ENCODE data around the gene RPS17. TPM values are rescaled to one million over a fixed set of nuclear protein-coding genes. Genes with fewer than 3 reads are reported as not detected.

The RPS17 gene
- total and polyA plus RNA-seq, 5 donors from 2014 or later: 1,155 to 1,792 (median 1,597) TPM

- no peaks in the 10 kb centered on the region for H3K36me3 Mint-ChIP-seq
- Histone ChIP-seq H3K9me3 (ENCODE audit: control insufficient read depth in 2 of 2, low read length in 2 of 2) (no peaks in the 10 kb centered on the region), H3K27ac (ENCODE audit: insufficient read depth, low read length, poor library complexity, severe bottlenecking) (no peak overlapping the region), H3K27me3 (ENCODE audit: control insufficient read depth, insufficient read depth, low read length) (peaks cover 3% of the 10 kb centered on the region), H3K4me3 (ENCODE audit: low read depth, low read length) (no peak overlapping the region), H3K36me3 (ENCODE audit: control insufficient read depth, insufficient read depth, low read length) (no peaks in the 10 kb centered on the region), H3K4me1 (ENCODE audit: control insufficient read depth, insufficient read depth, low read length, poor library complexity, severe bottlenecking) (peaks cover 8% of the 10 kb centered on the region)
- H3K4me3 Mint-ChIP-seq: peak overlapping the region in 1 of 4 donors; percentile 28
- ATAC-seq (ENCODE audit: low read depth in 2 of 2) (no peak), DNase-seq (no peak)
- H3K27me3 Mint-ChIP-seq: peaks cover 14% of the 10 kb centered on the region
- no peak overlapping the region for H3K27ac Mint-ChIP-seq
- H3K4me1 Mint-ChIP-seq: peaks cover 0 to 13% (median 3%) of the 10 kb centered on the region in 4 donors
- no peaks in the 10 kb centered on the region for H3K9me3 Mint-ChIP-seq
Observed at GRCh38 chr15:82545478-82545877, 5.2 kb upstream of the RPS17 start.

- Mint-ChIP-seq H3K9me3 (no peaks in the 10 kb centered on the region), H3K27ac (no peak overlapping the region), H3K27me3 (peaks cover 9% of the 10 kb centered on the region), H3K4me1 (peaks cover 0 to 13% (median 4%) of the 10 kb centered on the region in 4 donors), H3K4me3 (peak overlapping the region in 1 of 4 donors; percentile 28), H3K36me3 (no peaks in the 10 kb centered on the region)
- DNase-seq (no peak), ATAC-seq (ENCODE audit: low read depth in 2 of 2) (no peak)
- H3K9me3 ChIP-seq (ENCODE audit: control insufficient read depth in 2 of 2, low read length in 2 of 2): no peaks in the 10 kb centered on the region
- no peaks in the 10 kb centered on the region for H3K27me3 ChIP-seq (ENCODE audit: control insufficient read depth, insufficient read depth, low read length)
- H3K36me3 ChIP-seq (ENCODE audit: control insufficient read depth, insufficient read depth, low read length): no peaks in the 10 kb centered on the region
- H3K4me1 ChIP-seq (ENCODE audit: control insufficient read depth, insufficient read depth, low read length, poor library complexity, severe bottlenecking): peaks cover 8% of the 10 kb centered on the region
- H3K27ac ChIP-seq (ENCODE audit: insufficient read depth, low read length, poor library complexity, severe bottlenecking): no peak overlapping the region
- no peak overlapping the region for H3K4me3 ChIP-seq (ENCODE audit: low read depth, low read length)
Observed at GRCh38 chr15:82545002-82545401, 4.7 kb upstream of the RPS17 start.

GRCh38 chr15:82544431-82544830 is 4.2 kb upstream of the RPS17 start:
- no peaks in the 10 kb centered on the region for H3K9me3 Mint-ChIP-seq
- H3K36me3 Mint-ChIP-seq: no peaks in the 10 kb centered on the region
- peak overlapping the region in 1 of 4 donors; percentile 28 for H3K4me3 Mint-ChIP-seq
- peaks cover 0 to 17% (median 4%) of the 10 kb centered on the region in 4 donors for H3K4me1 Mint-ChIP-seq
- no peak for DNase-seq
- H3K27ac ChIP-seq (ENCODE audit: insufficient read depth, low read length, poor library complexity, severe bottlenecking): no peak overlapping the region
- no peak overlapping the region for H3K27ac Mint-ChIP-seq
- H3K36me3 ChIP-seq (ENCODE audit: control insufficient read depth, insufficient read depth, low read length): no peaks in the 10 kb centered on the region
- H3K9me3 ChIP-seq (ENCODE audit: control insufficient read depth in 2 of 2, low read length in 2 of 2): no peaks in the 10 kb centered on the region
- no peak overlapping the region for H3K4me3 ChIP-seq (ENCODE audit: low read depth, low read length)
- H3K4me1 ChIP-seq (ENCODE audit: control insufficient read depth, insufficient read depth, low read length, poor library complexity, severe bottlenecking): peaks cover 13% of the 10 kb centered on the region
- ATAC-seq (ENCODE audit: low read depth in 2 of 2): no peak
- H3K27me3 ChIP-seq (ENCODE audit: control insufficient read depth, insufficient read depth, low read length): no peaks in the 10 kb centered on the region
- H3K27me3 Mint-ChIP-seq: peaks cover 9% of the 10 kb centered on the region

- Mint-ChIP-seq H3K27ac (no peak overlapping the region), H3K36me3 (peaks cover 7% of the 10 kb centered on the region), H3K4me3 (peak overlapping the region in 2 of 4 donors; percentile 63 to 100), H3K9me3 (no peaks in the 10 kb centered on the region), H3K27me3 (peaks cover 9% of the 10 kb centered on the region), H3K4me1 (peaks cover 0 to 30% (median 12%) of the 10 kb centered on the region in 4 donors)
- no peak overlapping the region for H3K27ac ChIP-seq (ENCODE audit: insufficient read depth, low read length, poor library complexity, severe bottlenecking)
- peaks cover 25% of the 10 kb centered on the region for H3K4me1 ChIP-seq (ENCODE audit: control insufficient read depth, insufficient read depth, low read length, poor library complexity, severe bottlenecking)
- no peaks in the 10 kb centered on the region for H3K9me3 ChIP-seq (ENCODE audit: control insufficient read depth in 2 of 2, low read length in 2 of 2)
- H3K27me3 ChIP-seq (ENCODE audit: control insufficient read depth, insufficient read depth, low read length): no peaks in the 10 kb centered on the region
- DNase-seq (peak in 1 of 3 donors; percentile 30), ATAC-seq (ENCODE audit: low read depth in 2 of 2) (no peak)
- peaks cover 8% of the 10 kb centered on the region for H3K36me3 ChIP-seq (ENCODE audit: control insufficient read depth, insufficient read depth, low read length)
- no peak overlapping the region for H3K4me3 ChIP-seq (ENCODE audit: low read depth, low read length)
Observed at GRCh38 chr15:82543160-82543559, 2.9 kb upstream of the RPS17 start.

- Mint-ChIP-seq H3K27ac (peak overlapping the region; percentile 92 to 99 (median 96)), H3K36me3 (peaks cover 27% of the 10 kb centered on the region), H3K4me1 (peaks cover 0 to 44% (median 15%) of the 10 kb centered on the region in 4 donors), H3K27me3 (peaks cover 9% of the 10 kb centered on the region), H3K9me3 (no peaks in the 10 kb centered on the region), H3K4me3 (peak overlapping the region; percentile 96 to 100 (median 98))
- DNase-seq (no peak), ATAC-seq (ENCODE audit: low read depth in 2 of 2) (no peak)
- Histone ChIP-seq H3K4me3 (ENCODE audit: low read depth, low read length) (peak overlapping the region; percentile 98), H3K27ac (ENCODE audit: insufficient read depth, low read length, poor library complexity, severe bottlenecking) (peak overlapping the region; percentile 86), H3K9me3 (ENCODE audit: control insufficient read depth in 2 of 2, low read length in 2 of 2) (no peaks in the 10 kb centered on the region), H3K4me1 (ENCODE audit: control insufficient read depth, insufficient read depth, low read length, poor library complexity, severe bottlenecking) (peaks cover 26% of the 10 kb centered on the region), H3K27me3 (ENCODE audit: control insufficient read depth, insufficient read depth, low read length) (no peaks in the 10 kb centered on the region), H3K36me3 (ENCODE audit: control insufficient read depth, insufficient read depth, low read length) (peaks cover 30% of the 10 kb centered on the region)
Observed at GRCh38 chr15:82540984-82541431, 751 bp upstream of the RPS17 start.

- H3K27me3 ChIP-seq (ENCODE audit: control insufficient read depth, insufficient read depth, low read length): no peaks in the 10 kb centered on the region
- peak overlapping the region; percentile 77 for H3K27ac ChIP-seq (ENCODE audit: insufficient read depth, low read length, poor library complexity, severe bottlenecking)
- ATAC-seq (ENCODE audit: low read depth in 2 of 2) (peak in 1 of 2 donors; percentile 0), DNase-seq (peak in 1 of 3 donors; percentile 59)
- H3K4me3 ChIP-seq (ENCODE audit: low read depth, low read length): peak overlapping the region; percentile 87
- Mint-ChIP-seq H3K27ac (peak overlapping the region; percentile 93 to 96 (median 96)), H3K4me1 (peaks cover 0 to 44% (median 15%) of the 10 kb centered on the region in 4 donors), H3K27me3 (peaks cover 9% of the 10 kb centered on the region), H3K4me3 (peak overlapping the region; percentile 96 to 100 (median 98)), H3K36me3 (peaks cover 32% of the 10 kb centered on the region), H3K9me3 (no peaks in the 10 kb centered on the region)
- peaks cover 38% of the 10 kb centered on the region for H3K36me3 ChIP-seq (ENCODE audit: control insufficient read depth, insufficient read depth, low read length)
- H3K4me1 ChIP-seq (ENCODE audit: control insufficient read depth, insufficient read depth, low read length, poor library complexity, severe bottlenecking): peaks cover 26% of the 10 kb centered on the region
- H3K9me3 ChIP-seq (ENCODE audit: control insufficient read depth in 2 of 2, low read length in 2 of 2): no peaks in the 10 kb centered on the region
Observed at GRCh38 chr15:82539691-82540054, 584 bp downstream of the RPS17 start.

- ATAC-seq (ENCODE audit: low read depth in 2 of 2) (no peak), DNase-seq (no peak)
- no peaks in the 10 kb centered on the region for H3K9me3 ChIP-seq (ENCODE audit: control insufficient read depth in 2 of 2, low read length in 2 of 2)
- peaks cover 26% of the 10 kb centered on the region for H3K4me1 ChIP-seq (ENCODE audit: control insufficient read depth, insufficient read depth, low read length, poor library complexity, severe bottlenecking)
- H3K4me3 ChIP-seq (ENCODE audit: low read depth, low read length): peak overlapping the region; percentile 87
- H3K9me3 Mint-ChIP-seq: no peaks in the 10 kb centered on the region
- H3K36me3 Mint-ChIP-seq: peaks cover 37% of the 10 kb centered on the region
- H3K4me3 Mint-ChIP-seq: peak overlapping the region; percentile 96 to 100 (median 98)
- no peaks in the 10 kb centered on the region for H3K27me3 ChIP-seq (ENCODE audit: control insufficient read depth, insufficient read depth, low read length)
- H3K27me3 Mint-ChIP-seq: peaks cover 9% of the 10 kb centered on the region
- H3K4me1 Mint-ChIP-seq: peaks cover 0 to 44% (median 15%) of the 10 kb centered on the region in 4 donors
- peak overlapping the region; percentile 77 for H3K27ac ChIP-seq (ENCODE audit: insufficient read depth, low read length, poor library complexity, severe bottlenecking)
- peaks cover 43% of the 10 kb centered on the region for H3K36me3 ChIP-seq (ENCODE audit: control insufficient read depth, insufficient read depth, low read length)
- H3K27ac Mint-ChIP-seq: peak overlapping the region; percentile 93 to 96 (median 96)
Observed at GRCh38 chr15:82538961-82539690, 1.1 kb downstream of the RPS17 start.

All from CD4-positive, CD25-positive, alpha-beta regulatory T cell (primary cell).